Neural progenitor cell (in vitro differentiated cells): ENCODE results near the gene HIPK2.

ENCODE experiments used
- EZH2phosphoT487 ChIP-seq: fragments of 200-600 bp; sonication (generic); IDR thresholded peaks from 2 replicates; pipeline ENCODE4 v1.6.1; 2017; ENCODE audit warnings: antibody characterized with exemption
- TF ChIP-seq, protein P1 (sequence below): fragments of 200-600 bp; sonication (generic); IDR thresholded peaks from 2 replicates; pipeline ENCODE4 v1.5.1; 2017; ENCODE audit warnings: antibody characterized with exemption, mild to moderate bottlenecking

DNA sequence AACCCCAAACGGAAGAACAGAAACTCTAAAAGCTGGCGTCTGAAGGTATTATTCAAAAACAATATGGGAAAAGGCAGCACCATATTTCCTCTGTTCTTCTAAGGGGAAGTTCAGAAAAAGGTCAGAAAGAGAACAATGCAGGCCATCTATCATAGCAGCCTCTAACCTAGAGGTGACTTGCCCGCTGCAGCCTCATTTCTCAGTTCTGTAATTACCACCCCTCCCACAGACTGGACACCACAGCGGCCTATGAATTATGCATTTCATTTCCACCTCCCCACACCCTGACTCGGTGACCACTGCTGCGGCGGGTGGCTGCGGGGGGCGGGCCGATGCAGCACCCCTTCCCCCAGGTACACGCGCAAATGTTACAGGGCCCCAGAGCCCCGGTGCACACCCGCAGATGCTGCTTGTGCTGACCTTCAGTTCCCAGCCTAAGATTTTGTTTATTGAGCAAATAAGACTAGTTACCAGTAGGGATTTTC, 128.8 kb downstream of the HIPK2 start:
- TF ChIP-seq, protein P1, sequence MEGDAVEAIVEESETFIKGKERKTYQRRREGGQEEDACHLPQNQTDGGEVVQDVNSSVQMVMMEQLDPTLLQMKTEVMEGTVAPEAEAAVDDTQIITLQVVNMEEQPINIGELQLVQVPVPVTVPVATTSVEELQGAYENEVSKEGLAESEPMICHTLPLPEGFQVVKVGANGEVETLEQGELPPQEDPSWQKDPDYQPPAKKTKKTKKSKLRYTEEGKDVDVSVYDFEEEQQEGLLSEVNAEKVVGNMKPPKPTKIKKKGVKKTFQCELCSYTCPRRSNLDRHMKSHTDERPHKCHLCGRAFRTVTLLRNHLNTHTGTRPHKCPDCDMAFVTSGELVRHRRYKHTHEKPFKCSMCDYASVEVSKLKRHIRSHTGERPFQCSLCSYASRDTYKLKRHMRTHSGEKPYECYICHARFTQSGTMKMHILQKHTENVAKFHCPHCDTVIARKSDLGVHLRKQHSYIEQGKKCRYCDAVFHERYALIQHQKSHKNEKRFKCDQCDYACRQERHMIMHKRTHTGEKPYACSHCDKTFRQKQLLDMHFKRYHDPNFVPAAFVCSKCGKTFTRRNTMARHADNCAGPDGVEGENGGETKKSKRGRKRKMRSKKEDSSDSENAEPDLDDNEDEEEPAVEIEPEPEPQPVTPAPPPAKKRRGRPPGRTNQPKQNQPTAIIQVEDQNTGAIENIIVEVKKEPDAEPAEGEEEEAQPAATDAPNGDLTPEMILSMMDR, result no peak
- TF ChIP-seq EZH2phosphoT487, result no peak
